Left colon (tissue), 2 donors: ENCODE results near the gene ZP4. TPM values are rescaled to one million over a fixed set of nuclear protein-coding genes. Genes with fewer than 3 reads are reported as not detected.

ENCODE experiments used
- ATAC-seq: fragments of 200-7000 bp; cut with Tn5 transposase; one replicate; pipeline ENCODE4 v1.9.1; 2020; ENCODE audit warnings: mild to moderate bottlenecking, moderate library complexity
- DNase-seq, 2 donors: peaks; one replicate each; pipeline ENCODE4 v3.0.0-alpha.2; 2020
- intact Hi-C, 2 donors: fragments of 100-400 bp; cut with DNase I in 1 of 2; cut with micrococcal nuclease in 1 of 2; formaldehyde crosslinking; loops; one replicate each; pipeline versions ENCODE4 v1.11.2 to v1.14.0; 2022; cut with DNase I, micrococcal nuclease
- long read RNA-seq: library from polyadenylated mRNA; unstranded; transcript quantifications from one replicate; pipeline ENCODE4 v2.0.0, GENCODE V29; 2021
- total RNA-seq, 2 donors: library from RNA; stranded (reverse); fragmentation: NEBNext Ultra II Directional; extraction: Animal tissue kit (Norgen Biotek cat#: 25700); gene quantifications; one replicate each; pipeline ENCODE4 v1.2.1, GENCODE V29; 2021
- donor health status: DM: no; HTN: no; CAD: no.
- donor health status: DM: yes; HTN: yes; CAD: no.

ZP4 gene, protein sequence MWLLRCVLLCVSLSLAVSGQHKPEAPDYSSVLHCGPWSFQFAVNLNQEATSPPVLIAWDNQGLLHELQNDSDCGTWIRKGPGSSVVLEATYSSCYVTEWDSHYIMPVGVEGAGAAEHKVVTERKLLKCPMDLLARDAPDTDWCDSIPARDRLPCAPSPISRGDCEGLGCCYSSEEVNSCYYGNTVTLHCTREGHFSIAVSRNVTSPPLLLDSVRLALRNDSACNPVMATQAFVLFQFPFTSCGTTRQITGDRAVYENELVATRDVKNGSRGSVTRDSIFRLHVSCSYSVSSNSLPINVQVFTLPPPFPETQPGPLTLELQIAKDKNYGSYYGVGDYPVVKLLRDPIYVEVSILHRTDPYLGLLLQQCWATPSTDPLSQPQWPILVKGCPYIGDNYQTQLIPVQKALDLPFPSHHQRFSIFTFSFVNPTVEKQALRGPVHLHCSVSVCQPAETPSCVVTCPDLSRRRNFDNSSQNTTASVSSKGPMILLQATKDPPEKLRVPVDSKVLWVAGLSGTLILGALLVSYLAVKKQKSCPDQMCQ
- total RNA-seq, result not detected
- long read RNA-seq, result 0 reads

DNA sequence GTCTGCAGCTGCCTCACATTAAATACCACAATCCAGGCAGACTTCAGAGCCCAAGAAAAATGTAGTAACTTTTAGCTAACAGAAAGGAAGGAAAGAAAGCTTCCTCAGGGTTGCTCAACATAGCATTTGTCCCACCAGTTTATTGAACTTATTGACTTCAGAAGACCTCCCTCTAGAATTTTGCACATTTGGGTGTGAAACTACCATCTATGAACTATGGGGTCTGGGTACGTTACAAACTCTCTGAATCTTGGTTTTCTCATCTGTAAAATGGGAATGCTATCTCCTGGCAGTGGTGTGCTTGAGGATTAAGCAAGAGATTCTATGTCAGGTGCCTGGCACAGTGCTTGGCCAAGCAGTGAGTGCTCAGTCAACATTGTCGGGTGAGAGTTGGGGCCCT, at the start of gene ZP4:
Gene ZP4, minus strand, starts transcription at position 101 of the 400 bp plus-strand sequence. CDS start 287 bp downstream, outside the sequence.
- no peak for DNase-seq
- intact Hi-C loops, result no loop called here
- ATAC-seq, result no peak

DNA sequence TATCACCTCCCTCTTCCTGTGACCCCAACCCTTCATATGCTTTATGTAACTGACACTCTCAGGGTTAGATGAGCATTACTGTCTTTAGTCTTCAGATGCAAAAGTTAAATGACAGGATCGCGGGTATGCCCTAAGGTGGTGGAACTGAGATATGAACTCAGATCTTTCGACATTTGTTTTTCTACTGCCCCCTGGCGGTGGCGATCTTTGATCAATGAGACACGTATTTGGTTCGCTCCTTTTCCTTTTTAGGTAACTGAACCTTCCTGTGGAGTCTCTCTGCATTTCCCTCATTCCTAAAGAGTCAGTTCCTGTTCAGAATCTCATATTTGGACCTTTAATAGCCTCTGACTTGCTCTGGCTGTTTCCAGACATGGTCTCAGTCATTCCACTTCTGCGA, 47.8 kb upstream of the ZP4 start:
- peak in 1 of 2 donors; percentile 58 for DNase-seq
- intact Hi-C loops, result no loop called here
- ATAC-seq, result no peak

DNA sequence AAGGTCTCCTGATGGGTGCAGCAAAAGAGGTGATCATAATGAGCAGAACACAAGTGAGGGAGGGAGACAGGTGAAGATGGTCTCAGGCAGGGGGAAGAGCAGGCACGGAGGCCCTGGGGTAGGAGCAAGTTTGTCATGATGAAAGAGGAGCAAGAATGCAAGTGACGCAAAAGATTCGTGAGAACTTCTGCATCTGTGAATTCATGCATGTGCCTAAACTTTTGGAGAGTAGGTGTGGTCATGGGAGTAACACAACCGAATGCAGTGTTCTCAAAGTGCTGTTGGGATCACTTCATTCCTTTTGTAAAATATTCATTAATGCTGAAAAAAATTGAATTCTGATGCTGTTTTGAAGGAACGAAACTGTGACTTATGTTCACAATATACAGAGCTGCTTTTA, 47.3 kb upstream of the ZP4 start:
- ATAC-seq (no peak), DNase-seq (no peak)
- intact Hi-C loops, result no loop called here

DNA sequence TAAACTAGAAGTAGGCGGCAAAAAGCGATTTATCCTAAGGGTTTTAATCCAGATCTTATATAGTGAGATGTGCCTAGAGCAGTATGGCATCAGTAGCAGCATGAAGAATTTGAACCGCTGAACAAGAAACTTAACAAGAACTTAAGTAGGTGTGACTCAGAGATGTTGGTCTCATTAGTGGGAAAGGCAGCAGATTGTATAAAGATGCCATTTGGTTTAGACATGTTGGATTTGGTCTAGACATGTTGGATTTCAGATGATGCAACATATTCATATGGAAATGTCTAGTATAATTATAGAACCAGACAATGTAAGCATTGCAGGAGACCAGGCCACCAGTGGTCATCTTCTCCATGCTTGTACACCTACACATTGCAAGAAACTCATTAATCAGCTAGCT, 42.1 kb upstream of the ZP4 start:
- DNase-seq (no peak), ATAC-seq (no peak)
- intact Hi-C loops, result no loop called here

DNA sequence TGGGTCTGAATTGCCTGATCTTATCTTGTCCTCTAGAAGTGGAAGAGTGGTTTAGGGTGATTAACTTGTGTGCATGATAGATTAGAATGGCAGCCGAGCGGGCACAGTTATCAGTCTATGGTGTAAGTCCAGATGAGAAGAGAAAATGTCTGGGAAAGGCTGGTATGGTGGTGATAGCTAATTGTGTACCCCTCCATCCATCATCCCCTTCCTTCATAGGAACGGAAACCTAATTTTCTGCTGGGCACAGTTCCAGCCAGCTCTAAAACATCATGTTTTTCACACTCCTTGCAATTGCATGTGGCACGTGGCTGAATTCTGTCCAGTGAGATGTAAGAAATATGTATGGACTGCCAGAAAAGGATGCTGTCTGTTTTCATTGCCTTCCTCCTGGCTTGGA, 40.9 kb upstream of the ZP4 start:
- no peak for DNase-seq
- ATAC-seq, result no peak
- intact Hi-C loops, result no loop called here

DNA sequence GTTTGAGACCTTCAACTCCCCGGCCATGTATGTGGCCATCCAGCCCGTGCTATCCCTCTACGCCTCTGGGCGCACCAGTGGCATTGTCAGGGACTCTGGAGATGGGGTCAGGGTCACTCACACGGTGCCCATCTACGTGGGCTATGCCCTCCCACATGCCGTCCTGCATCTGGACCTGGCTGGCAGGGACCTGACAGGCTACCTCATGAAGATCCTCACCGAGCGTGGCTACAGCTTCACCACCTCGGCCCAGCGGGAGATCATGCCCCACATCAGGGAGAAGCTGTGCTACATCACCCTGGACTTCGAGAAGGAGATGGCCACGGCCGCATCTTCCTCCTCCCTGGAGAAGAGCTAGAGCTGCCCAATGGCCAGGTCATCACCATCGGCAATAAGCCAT, 36.5 kb upstream of the ZP4 start:
- ATAC-seq (no peak), DNase-seq (no peak)
- intact Hi-C loops, result no loop called here

DNA sequence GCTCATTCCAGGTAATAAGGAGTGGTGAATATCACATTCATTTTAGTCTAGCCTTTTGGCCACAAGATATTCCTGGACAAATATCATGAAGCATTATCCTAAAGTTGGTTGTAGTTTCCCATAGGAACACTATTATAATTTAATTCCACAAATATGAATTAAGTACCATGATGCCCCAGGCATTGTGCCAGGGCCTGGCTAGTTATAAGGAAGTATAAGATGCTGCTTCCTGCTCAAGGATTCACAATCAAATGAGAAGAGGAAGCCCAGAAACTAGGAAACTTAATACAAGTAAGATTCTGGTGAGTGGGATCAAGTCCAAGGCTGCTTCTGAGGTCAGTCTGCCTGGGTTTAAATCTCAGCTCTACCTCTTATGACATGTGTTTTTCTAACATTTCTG, 30.6 kb upstream of the ZP4 start:
- intact Hi-C loops, result no loop called here
- DNase-seq (peak in 1 of 2 donors; percentile 9), ATAC-seq (no peak)

DNA sequence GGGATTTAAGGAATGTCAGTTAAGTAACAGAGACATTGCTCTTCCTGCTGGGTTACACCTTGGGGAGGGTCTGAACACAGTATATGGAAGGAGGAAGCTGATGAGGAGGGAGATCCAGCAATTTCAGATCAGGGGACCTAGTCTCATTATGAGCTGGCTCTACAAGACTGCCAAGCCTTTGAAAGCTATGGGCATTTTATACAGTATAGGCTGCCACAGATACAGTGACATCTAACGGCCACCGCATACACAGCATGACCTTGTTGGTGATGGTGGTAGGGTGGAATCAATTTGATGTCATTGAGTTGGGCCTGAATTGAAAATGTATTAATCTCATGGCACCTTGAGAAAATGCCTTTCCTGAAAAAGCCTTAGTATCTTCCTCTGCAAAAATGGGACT, 22.6 kb upstream of the ZP4 start:
- intact Hi-C loops, result no loop called here
- ATAC-seq, result no peak
- no peak for DNase-seq

DNA sequence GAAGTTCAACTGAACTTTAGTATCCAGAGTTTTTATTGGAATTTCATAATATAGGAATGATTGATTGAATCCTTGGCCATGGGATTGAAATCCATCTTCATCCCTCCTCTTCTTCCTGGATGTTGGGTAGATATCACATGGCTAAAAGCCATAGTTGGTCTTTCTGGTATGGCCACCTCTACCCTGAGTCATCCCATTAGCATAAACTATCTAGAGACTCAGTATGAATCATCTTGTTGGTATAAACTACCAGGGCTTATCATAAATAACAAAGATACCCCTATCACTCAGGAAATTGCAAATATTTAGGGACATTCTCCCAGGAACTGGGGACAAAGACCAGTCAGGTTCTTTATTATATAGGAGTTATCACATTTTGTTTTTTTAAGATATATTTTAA, 21.2 kb upstream of the ZP4 start:
- intact Hi-C loops, result no loop called here

DNA sequence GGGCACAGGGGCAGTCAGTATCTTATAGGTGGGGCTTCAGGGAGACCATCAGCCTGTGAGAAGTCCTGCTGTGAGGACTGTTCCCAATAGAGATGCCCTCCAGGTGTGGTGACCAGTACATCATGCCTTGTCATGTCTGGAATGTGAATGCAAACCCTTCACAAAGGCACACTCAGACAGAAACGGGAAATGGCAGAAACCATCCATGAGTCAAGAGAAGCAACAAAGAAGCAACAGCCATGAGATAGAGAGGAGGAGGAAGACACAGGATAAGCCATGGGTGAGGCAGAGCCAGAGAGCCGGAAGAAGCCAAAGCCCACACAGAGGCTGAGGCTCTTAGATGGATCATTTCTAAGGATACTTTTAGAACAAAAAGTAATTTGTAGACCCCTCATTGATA, 20.1 kb upstream of the ZP4 start:
- DNase-seq, result no peak
- ATAC-seq, result no peak
- intact Hi-C loops, result no loop called here

More for the DNA sequence above, 21.2 kb upstream of the ZP4 start:
- ATAC-seq (no peak), DNase-seq (no peak)

DNA sequence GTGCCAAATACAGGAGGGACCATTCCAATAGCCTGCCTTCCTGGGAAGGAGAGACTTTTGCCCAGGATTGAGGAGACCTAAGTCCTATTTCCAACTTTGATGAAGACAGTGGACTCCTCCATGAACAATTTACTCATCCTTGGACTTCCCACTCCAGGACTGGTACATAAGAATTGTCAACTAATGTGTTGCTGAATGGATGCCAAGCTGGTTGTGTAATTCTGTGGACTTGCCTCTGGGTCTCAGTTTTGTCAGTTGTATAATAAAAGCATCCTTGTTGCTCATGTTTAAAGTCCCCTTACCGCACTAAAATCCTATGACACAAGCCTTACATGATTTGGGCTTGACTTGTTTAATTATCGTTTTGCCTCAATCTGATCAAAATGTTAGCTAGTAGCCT, 13.2 kb upstream of the ZP4 start:
- no peak for ATAC-seq
- intact Hi-C loops, result no loop called here
- no peak for DNase-seq

DNA sequence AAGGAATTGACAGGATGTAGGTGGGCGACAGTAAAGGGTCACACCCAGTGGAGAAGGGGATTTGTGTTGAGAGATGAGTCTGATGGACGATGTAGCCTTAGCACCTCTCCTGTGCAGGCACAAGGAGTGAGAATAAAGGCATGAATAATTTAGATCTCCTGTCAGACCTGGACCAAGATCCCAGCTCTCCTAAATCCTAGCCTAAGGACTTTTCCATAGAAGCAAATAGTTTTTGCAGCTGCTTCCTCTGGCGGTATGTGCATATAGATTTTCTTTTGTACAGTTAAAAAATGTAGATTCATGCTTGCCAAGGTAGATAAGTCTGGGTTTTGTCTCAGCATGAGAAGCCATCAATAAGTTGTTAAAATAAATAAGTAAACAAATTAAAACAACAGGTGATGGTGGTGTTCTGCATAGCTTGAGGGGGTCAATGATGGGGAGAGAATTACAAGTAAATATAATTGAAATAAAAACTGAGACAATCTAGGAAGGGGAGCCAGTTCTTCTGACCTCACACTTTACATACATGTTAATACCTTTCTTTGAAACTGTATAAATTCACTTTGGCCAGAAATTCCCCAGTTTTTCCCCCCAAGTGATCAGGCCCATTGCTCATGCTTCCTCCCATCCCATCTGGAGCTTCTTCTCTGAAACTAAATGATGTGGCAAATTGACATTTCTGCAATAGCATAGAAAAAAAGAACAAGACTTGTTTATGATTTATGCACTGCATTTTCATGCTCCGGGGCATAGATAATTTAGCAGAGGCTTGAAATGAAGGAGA, 12.4 kb upstream of the ZP4 start:
- ATAC-seq, result no peak
- no peak for DNase-seq
- intact Hi-C loops, result no loop called here

DNA sequence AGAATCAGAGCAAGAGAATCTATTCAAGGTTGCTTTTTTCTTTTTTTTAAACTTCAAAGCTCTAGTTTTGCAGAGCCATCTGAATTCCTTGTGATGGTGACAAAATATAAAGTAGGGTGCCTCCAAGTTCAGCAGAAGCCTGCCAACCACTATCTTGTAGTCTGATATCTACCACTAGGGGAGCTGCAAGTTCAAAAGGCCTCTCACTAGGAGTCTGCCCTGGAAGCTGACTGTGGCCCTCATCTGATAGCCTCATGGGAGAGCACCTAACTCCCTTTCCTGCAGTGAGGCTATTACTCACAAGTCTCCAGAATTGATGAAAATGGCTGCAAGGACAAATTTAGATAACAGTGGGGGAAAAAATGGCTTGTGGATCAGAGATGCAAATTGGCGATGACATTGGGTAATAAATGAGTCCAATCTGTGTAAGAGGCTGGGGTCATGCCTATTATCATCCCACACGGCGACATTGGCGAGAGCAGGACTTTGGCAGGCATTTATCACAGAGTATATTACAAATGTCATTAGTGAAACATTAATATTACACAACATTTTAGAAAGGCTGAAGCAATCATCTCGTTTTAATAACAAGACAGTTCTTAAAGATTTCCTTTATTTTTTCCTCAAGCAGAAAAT, 10.7 kb upstream of the ZP4 start:
- no peak for DNase-seq
- intact Hi-C loops, result no loop called here
- no peak for ATAC-seq

DNA sequence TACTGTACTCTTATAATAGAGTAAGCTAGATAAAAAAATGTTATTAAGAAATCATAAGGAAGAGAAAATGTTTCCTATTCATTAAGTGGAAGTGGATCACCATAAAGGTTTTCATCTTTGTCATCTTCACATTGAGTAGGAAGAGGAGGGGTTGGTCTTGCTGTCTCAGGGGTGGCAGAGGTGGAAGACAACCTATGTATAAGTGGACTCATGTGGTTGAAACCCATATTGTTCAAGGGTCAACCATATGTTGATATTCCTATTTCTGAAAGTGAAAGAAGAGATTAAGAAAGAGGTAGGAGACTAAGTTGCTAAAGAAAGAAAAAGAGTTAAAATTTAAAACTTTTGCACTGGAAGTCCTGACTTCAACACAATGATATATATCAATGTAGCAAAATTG, 4.9 kb upstream of the ZP4 start:
- DNase-seq (no peak), ATAC-seq (no peak)
- intact Hi-C loops, result no loop called here

DNA sequence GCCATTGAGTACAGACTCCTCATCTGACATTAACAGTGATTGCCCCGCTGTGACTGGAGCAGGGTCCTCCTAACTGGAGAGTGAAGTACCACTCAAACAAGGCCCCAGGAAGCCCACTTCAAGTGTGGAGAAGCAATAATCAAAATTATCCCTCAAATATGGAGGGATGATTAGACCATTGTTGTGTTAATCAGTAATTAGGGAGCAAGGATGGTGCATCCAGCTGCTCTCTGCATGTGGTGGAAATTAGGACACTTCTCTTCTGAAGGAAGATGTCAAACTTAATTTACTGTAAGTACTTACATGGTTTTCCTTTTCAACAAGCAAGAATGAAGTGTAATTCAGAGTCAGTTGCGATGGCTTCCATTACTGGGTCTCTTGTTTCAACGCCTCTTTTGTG, 3.4 kb upstream of the ZP4 start:
- DNase-seq, result no peak
- no peak for ATAC-seq
- intact Hi-C loops, result no loop called here

DNA sequence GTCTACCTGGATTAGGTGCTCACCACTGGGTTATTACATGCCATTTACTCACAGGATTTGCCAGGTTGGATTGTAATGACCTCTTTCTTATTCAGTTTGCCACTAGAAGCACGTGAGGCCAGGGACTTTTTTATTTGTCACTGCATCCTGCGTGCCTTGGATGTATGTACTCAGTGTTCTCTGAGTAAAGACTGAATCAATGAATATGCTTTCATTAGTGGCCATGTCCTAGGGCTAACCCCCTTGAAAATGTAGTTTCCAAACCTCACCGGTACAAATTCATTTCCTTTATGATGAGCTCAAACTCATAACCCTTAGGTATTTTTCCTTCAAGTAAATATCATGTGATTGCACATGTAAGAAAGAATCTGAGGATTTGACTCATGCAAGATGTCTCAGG, 1.3 kb upstream of the ZP4 start:
- intact Hi-C loops, result no loop called here
- no peak for DNase-seq
- no peak for ATAC-seq

DNA sequence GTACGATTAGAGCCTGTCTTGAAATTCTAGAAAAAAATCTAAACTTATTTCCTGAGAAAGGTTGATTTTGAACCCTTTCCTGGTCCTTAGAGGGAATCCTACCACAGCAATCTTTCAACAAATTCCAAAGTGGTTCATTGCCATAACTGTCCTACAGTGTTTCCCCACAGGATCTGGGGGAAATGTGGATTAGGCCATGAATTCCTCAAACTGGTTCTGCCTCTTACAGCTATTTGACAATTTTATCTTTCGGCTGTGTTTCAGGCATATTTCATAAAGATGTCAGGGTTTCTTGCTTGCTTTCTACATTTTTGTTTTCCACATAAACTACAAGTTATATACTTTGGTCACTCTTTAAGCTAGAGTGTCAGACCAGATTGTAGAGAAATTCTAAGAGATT, 544 bp upstream of the ZP4 start:
- DNase-seq (no peak), ATAC-seq (no peak)
- intact Hi-C loops, result no loop called here

DNA sequence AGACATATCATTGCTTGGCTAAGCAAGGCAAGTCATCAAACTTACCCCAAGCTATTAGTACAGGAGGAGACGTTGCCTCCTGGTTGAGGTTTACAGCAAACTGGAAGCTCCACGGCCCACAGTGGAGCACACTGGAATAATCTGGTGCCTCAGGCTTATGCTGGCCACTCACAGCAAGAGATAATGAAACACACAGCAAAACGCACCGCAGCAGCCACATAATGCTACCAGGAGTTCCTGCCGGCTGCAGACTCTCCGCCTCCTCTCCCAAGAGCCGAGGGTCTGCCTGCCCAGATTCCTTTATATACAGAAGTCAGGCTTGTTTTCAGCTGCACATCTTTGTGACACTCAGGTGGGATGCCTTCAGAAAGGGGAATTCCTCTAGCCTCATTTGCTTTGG, 306 bp downstream of the ZP4 start:
- intact Hi-C loops, result no loop called here
- DNase-seq, result no peak
- ATAC-seq, result no peak

DNA sequence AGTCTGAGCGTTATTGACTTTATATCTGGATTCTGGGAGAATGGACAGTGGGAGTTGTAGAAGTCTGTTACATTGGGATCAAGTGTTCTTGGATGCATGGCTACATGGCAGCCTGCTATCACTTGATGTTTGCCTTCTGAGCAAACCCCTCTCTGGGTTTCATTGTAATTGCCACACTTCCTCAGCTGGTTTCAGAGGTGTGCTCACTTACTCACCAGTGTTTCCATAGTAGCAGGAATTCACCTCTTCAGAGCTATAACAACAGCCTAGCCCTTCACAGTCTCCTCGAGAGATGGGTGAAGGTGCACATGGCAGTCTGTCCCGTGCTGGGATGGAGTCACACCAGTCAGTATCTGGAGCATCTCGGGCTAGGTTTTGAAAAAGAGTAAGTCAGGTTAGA, 2.6 kb downstream of the ZP4 start:
- DNase-seq, result no peak
- intact Hi-C loops, result no loop called here
- no peak for ATAC-seq

DNA sequence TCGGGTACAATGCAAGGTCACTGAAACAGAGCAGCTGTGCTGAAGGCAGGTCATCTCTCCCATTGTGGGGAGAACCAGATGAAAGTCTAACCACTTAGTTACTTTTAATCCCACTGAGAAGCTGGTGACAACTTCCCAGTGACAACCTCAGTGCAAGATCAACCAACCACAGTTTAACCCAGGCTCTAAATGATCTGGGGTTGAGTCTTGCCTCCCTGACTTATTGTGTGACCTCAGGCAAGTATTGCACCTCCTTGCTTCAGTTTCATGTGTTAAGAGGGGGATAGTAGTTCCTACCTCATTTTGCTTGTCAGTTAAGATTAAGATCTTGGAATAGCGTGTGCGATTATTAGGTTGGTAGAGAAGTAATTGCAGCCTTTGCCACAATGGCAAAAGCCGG, 3.2 kb downstream of the ZP4 start:
- ATAC-seq, result no peak
- intact Hi-C loops, result no loop called here
- DNase-seq, result no peak
